HCT116 (cell line): ENCODE data around the gene KNDC1. TPM values are rescaled to one million over a fixed set of nuclear protein-coding genes. Genes with fewer than 3 reads are reported as not detected.

Experiments
- ATAC-seq: fragments of 200-7000 bp; cut with Tn5 transposase; 2 replicates; pipeline ENCODE4 v1.9.1; 2020; ENCODE audit warnings: mild to moderate bottlenecking, moderate library complexity
- BruUV-seq: library from RNA; stranded (reverse); fragments of 400-500 nt; replicated peaks from 2 replicates; lab custom pipeline; 2021; lab: Mats Ljungman, UMichigan
- CTCF ChIA-PET: fragments of 300-600 bp; sonication (Branson Sonifier 250); formaldehyde crosslinking; loops from one replicate; lab custom pipeline; 2021; ENCODE audit warnings: antibody characterized with exemption; lab: Charles Lee
- POLR2A ChIA-PET: fragments of 300-600, 350-600 bp; sonication (Branson Sonifier 250); formaldehyde crosslinking; loops from one replicate; lab custom pipeline; 2021; ENCODE audit warnings: antibody characterized with exemption; lab: Charles Lee
- RAD21 ChIA-PET, 2 experiments: fragments of 300-600 bp; sonication (Branson Sonifier 250); formaldehyde crosslinking; loops; one replicate each; lab custom pipeline; 2023; ENCODE audit warnings: low total read pairs in 2 of 2; ENCODE audit not compliant: uncharacterized antibody in 2 of 2, unreplicated experiment in 2 of 2, low non-redundant PET in 1 of 2; lab: Charles Lee
- DNase-seq: peaks from one replicate; pipeline ENCODE4 v3.0.0-alpha.2; 2010; ENCODE audit warnings: low read depth, low spot score
- H2AFZ ChIP-seq: fragments of 200-600 bp; shearing (Covaris generic), sonication (generic); 2 replicates; pipeline ENCODE4 v1.6.1; 2017; ENCODE audit warnings: low read depth, mixed run types, mixed read lengths, antibody characterized with exemption, low read length; ENCODE audit not compliant: poor library complexity, severe bottlenecking
- H3K27ac ChIP-seq: 2 replicates; pipeline ENCODE4 v1.5.1; 2012; ENCODE audit warnings: low read depth, low read length
- H3K27me3 ChIP-seq: fragments of 200-600 bp; sonication (generic); 2 replicates; pipeline ENCODE4 v1.6.1; 2016; ENCODE audit warnings: mixed run types, low read length, mixed read lengths; ENCODE audit not compliant: insufficient read depth
- H3K36me3 ChIP-seq, 2 experiments: fragments of 200-500 bp in 1 of 2; fragments of 200-600 bp in 1 of 2; sonication (Bioruptor generic) in 1 of 2; sonication (generic) in 1 of 2; 2 replicates each; pipeline versions ENCODE4 v1.5.1 to v1.6.1; 2014 to 2016; ENCODE audit warnings: low read length in 2 of 2, inconsistent platforms in 1 of 2, mixed read lengths in 1 of 2, mixed run types in 1 of 2; ENCODE audit not compliant: insufficient read depth in 2 of 2, control insufficient read depth in 1 of 2
- H3K4me1 ChIP-seq, 2 experiments: fragments of 200-600 bp in 1 of 2; sonication (generic) in 1 of 2; 2 replicates each; pipeline versions ENCODE4 v1.5.1 to v1.6.1; 2012 to 2017; ENCODE audit warnings: low read length in 2 of 2, inconsistent platforms in 1 of 2, mild to moderate bottlenecking in 1 of 2, mixed read lengths in 1 of 2, mixed run types in 1 of 2, moderate library complexity in 1 of 2; ENCODE audit not compliant: insufficient read depth in 2 of 2, control insufficient read depth in 1 of 2
- H3K4me2 ChIP-seq: fragments of 200-600 bp; sonication (generic); 2 replicates; pipeline ENCODE4 v1.6.1; 2017; ENCODE audit warnings: mixed run types, low read length, mixed read lengths
- H3K4me3 ChIP-seq, 2 experiments: fragments of 200-600 bp in 1 of 2; sonication (generic) in 1 of 2; replicated peaks in 1 of 2; 2 replicates each; pipeline ENCODE4 v1.5.1; 2011 to 2016; ENCODE audit warnings: low read length in 2 of 2, control low read depth in 1 of 2, low read depth in 1 of 2, mild to moderate bottlenecking in 1 of 2, mixed read lengths in 1 of 2, mixed run types in 1 of 2
- H3K79me2 ChIP-seq: fragments of 200-600 bp; sonication (generic); 2 replicates; pipeline ENCODE4 v1.6.1; 2017; ENCODE audit warnings: mild to moderate bottlenecking, mixed run types, low read length, moderate library complexity, mixed read lengths; ENCODE audit not compliant: insufficient read depth
- H3K9ac ChIP-seq: fragments of 200-600 bp; sonication (generic); 2 replicates; pipeline ENCODE4 v1.6.1; 2016; ENCODE audit warnings: low read length, mixed read lengths
- H3K9me2 ChIP-seq: fragments of 200-600 bp; sonication (generic), shearing (Covaris generic); 2 replicates; pipeline ENCODE4 v1.6.1; 2017; ENCODE audit warnings: mixed run types, mild to moderate bottlenecking, moderate library complexity; ENCODE audit not compliant: insufficient read depth
- H3K9me3 ChIP-seq, 2 experiments: fragments of 200-500 bp in 1 of 2; fragments of 200-600 bp in 1 of 2; sonication (Bioruptor generic) in 1 of 2; sonication (generic) in 1 of 2; 2 replicates each; pipeline ENCODE4 v1.6.1; 2014 to 2017; ENCODE audit warnings: low read length in 2 of 2, mixed read lengths in 2 of 2, inconsistent platforms in 1 of 2, low read depth in 1 of 2, mild to moderate bottlenecking in 1 of 2, mixed run types in 1 of 2, moderate library complexity in 1 of 2; ENCODE audit not compliant: control insufficient read depth in 1 of 2, insufficient read depth in 1 of 2
- H4K20me1 ChIP-seq: fragments of 200-600 bp; sonication (generic), shearing (Covaris generic); 2 replicates; pipeline ENCODE4 v1.6.1; 2017; ENCODE audit warnings: mixed run types, mild to moderate bottlenecking, moderate library complexity; ENCODE audit not compliant: insufficient read depth
- ATF3 ChIP-seq: IDR thresholded peaks from 2 replicates; pipeline ENCODE4 v1.6.1; 2012
- CBX3 ChIP-seq: IDR thresholded peaks from 2 replicates; pipeline ENCODE4 v1.6.1; 2012; ENCODE audit warnings: low read depth
- CEBPB ChIP-seq: IDR thresholded peaks from 2 replicates; pipeline ENCODE4 v1.6.1; 2012; ENCODE audit warnings: low read depth
- CTCF ChIP-seq, 3 experiments: fragments of 200-600 bp in 1 of 3; sonication (generic) in 1 of 3; IDR thresholded peaks in 2 of 3; conservative IDR thresholded peaks in 1 of 3; 2 replicates each; pipeline ENCODE4 v1.5.1; 2012 to 2017; ENCODE audit warnings: low read depth in 2 of 3, low read length in 2 of 3, antibody characterized with exemption in 1 of 3, borderline replicate concordance in 1 of 3, control low read depth in 1 of 3, mild to moderate bottlenecking in 1 of 3, mixed read lengths in 1 of 3, mixed run types in 1 of 3, moderate library complexity in 1 of 3; ENCODE audit not compliant: insufficient read depth in 1 of 3
- ELF1 ChIP-seq: IDR thresholded peaks from 2 replicates; pipeline ENCODE4 v1.6.1; 2012; ENCODE audit warnings: low read depth, borderline replicate concordance
- FOSL1 ChIP-seq: IDR thresholded peaks from 2 replicates; pipeline ENCODE4 v1.6.1; 2012; ENCODE audit warnings: low read depth
- MAX ChIP-seq: IDR thresholded peaks from 2 replicates; pipeline ENCODE4 v1.6.1; 2012
- POLR2A ChIP-seq: IDR thresholded peaks from 2 replicates; pipeline ENCODE4 v1.7.0; 2011; ENCODE audit warnings: borderline replicate concordance; ENCODE audit not compliant: insufficient read depth, insufficient read length; ENCODE audit errors: extremely low read depth
- POLR2AphosphoS5 ChIP-seq: IDR thresholded peaks from 2 replicates; pipeline ENCODE4 v1.6.1; 2011; ENCODE audit warnings: mild to moderate bottlenecking, low read depth, low read length, moderate library complexity
- RAD21 ChIP-seq: IDR thresholded peaks from 2 replicates; pipeline ENCODE4 v1.6.1; 2012; ENCODE audit warnings: low read depth, mild to moderate bottlenecking
- SP1 ChIP-seq: IDR thresholded peaks from 2 replicates; pipeline ENCODE4 v1.6.1; 2012; ENCODE audit warnings: low read depth
- TCF7L2 ChIP-seq: IDR thresholded peaks from 2 replicates; pipeline ENCODE4 v1.7.0; 2011; ENCODE audit warnings: borderline replicate concordance, inconsistent platforms; ENCODE audit not compliant: insufficient read depth, insufficient read length; ENCODE audit errors: extremely low read depth
- YY1 ChIP-seq: IDR thresholded peaks from 2 replicates; pipeline ENCODE4 v1.6.1; 2011; ENCODE audit warnings: low read length, low read depth, moderate library complexity, mild to moderate bottlenecking; ENCODE audit not compliant: insufficient replicate concordance; ENCODE audit errors: extremely low read depth
- ZBTB33 ChIP-seq: IDR thresholded peaks from 2 replicates; pipeline ENCODE4 v1.6.1; 2011; ENCODE audit warnings: mild to moderate bottlenecking, low read length, moderate library complexity; ENCODE audit not compliant: insufficient replicate concordance; ENCODE audit errors: extremely low read depth
- ZFX ChIP-seq: fragments of 450-650 bp; IDR thresholded peaks from 2 replicates; pipeline ENCODE4 v1.6.1; 2017
- ZNF274 ChIP-seq: fragments of 200-500 bp; sonication (Bioruptor generic); IDR thresholded peaks from 2 replicates; pipeline ENCODE4 v1.6.1; 2014; ENCODE audit warnings: mild to moderate bottlenecking, low read depth, low read length, inconsistent platforms
- intact Hi-C: fragments of 100-400 bp; cut with micrococcal nuclease; formaldehyde crosslinking; loops from 2 replicates; pipeline ENCODE4 v1.10.0; 2022
- total RNA-seq: library from RNA; stranded (reverse); gene quantifications from one replicate; pipeline ENCODE4 v1.2.1, GENCODE V29; 2021; ENCODE audit not compliant: unreplicated experiment

Gene KNDC1
- total RNA-seq, 1 experiment from 2014 or later, result 3.6 TPM

- no peak overlapping the region for H3K4me2 ChIP-seq
- no peak for TF ChIP-seq ZBTB33
- TF ChIP-seq YY1, result no peak
- no peak for TF ChIP-seq MAX
- no peak for TF ChIP-seq FOSL1
- no peak for TF ChIP-seq POLR2A
- TF ChIP-seq SP1, result no peak
- no peak for TF ChIP-seq CEBPB
- no peak for TF ChIP-seq CBX3
- TF ChIP-seq CTCF (IDR thresholded peaks at IDR 0.05 in 2 of 3, conservative IDR thresholded peaks at IDR 0.05 in 1 of 3; ENCODE audit: borderline replicate concordance in 1 of 3, insufficient read depth in 1 of 3, low read depth in 2 of 3, low read length in 2 of 3), result no peak
- no peak for TF ChIP-seq ELF1
- no peak for TF ChIP-seq TCF7L2
- no peak for TF ChIP-seq POLR2AphosphoS5
- TF ChIP-seq ZFX, result no peak
- TF ChIP-seq ZNF274, result no peak
- TF ChIP-seq ATF3, result no peak
- TF ChIP-seq RAD21, result no peak
- TF ChIP-seq, all 23 proteins: peak for 0
- Histone ChIP-seq H3K4me3 (no peak overlapping the region), H3K27ac (no peak overlapping the region), H3K9ac (no peak overlapping the region), H3K36me3 (no peaks in the 10 kb centered on the region), H2AFZ (no peak overlapping the region), H4K20me1 (no peaks in the 10 kb centered on the region), H3K9me3 (no peaks in the 10 kb centered on the region), H3K27me3 (no peaks in the 10 kb centered on the region), H3K4me1 (peaks cover 0 to 9% of the 10 kb centered on the region in 2 experiments; a peak in 1 of 4 replicates), H3K9me2 (no peaks in the 10 kb centered on the region), H3K79me2 (no peaks in the 10 kb centered on the region)
- ChIA-PET CTCF (no interaction called here), POLR2A (no interaction called here), RAD21 (no interaction called here)
- no peak for ATAC-seq
- no TSS peak for BruUV-seq
- no peak for DNase-seq
- intact Hi-C loops, result loop anchor here (10.0 kb wide), 1 partner anchor 345 kb away; no protein-coding TSS in a partner anchor
Measured at GRCh38 chr10:133249975-133250754, 90.1 kb downstream of the KNDC1 start.
